Mesenchymal stem cell (in vitro differentiated cells and primary cell): ENCODE data around the gene HTR3E.

Experiments
- DNase-seq: peaks from one replicate; pipeline ENCODE4 v3.0.0-alpha.2; 2013
- H2AFZ ChIP-seq: one replicate; pipeline ENCODE4 v1.6.1; 2013; ENCODE audit warnings: low read depth, mild to moderate bottlenecking, control low read depth, inconsistent platforms, low read length, moderate library complexity
- H2AK5ac ChIP-seq: 2 replicates; pipeline ENCODE4 v1.6.1; 2013; ENCODE audit warnings: low read length, moderate library complexity, mild to moderate bottlenecking, inconsistent platforms; ENCODE audit not compliant: severe bottlenecking
- H2BK120ac ChIP-seq: one replicate; pipeline ENCODE4 v1.6.1; 2013; ENCODE audit warnings: low read depth, mild to moderate bottlenecking, inconsistent platforms, low read length, moderate library complexity
- H2BK12ac ChIP-seq, 2 experiments: one replicate each; pipeline ENCODE4 v1.6.1; 2013; ENCODE audit warnings: inconsistent platforms in 2 of 2, low read length in 2 of 2, mild to moderate bottlenecking in 2 of 2, moderate library complexity in 2 of 2, control low read depth in 1 of 2
- H2BK15ac ChIP-seq: one replicate; pipeline ENCODE4 v1.6.1; 2013; ENCODE audit warnings: mild to moderate bottlenecking, low read depth, inconsistent platforms; ENCODE audit not compliant: poor library complexity, severe bottlenecking
- H2BK5ac ChIP-seq: 2 replicates; pipeline ENCODE4 v1.6.1; 2013; ENCODE audit warnings: low read depth, mild to moderate bottlenecking, low read length, control low read depth, inconsistent platforms; ENCODE audit not compliant: poor library complexity, severe bottlenecking
- H3K14ac ChIP-seq, 2 experiments: one replicate each; pipeline ENCODE4 v1.6.1; 2013; ENCODE audit warnings: inconsistent platforms in 2 of 2, low read length in 2 of 2, control low read depth in 1 of 2, mild to moderate bottlenecking in 1 of 2, moderate library complexity in 1 of 2
- H3K18ac ChIP-seq, 2 experiments: one replicate each; pipeline ENCODE4 v1.6.1; 2013; ENCODE audit warnings: inconsistent platforms in 2 of 2, low read length in 2 of 2, control low read depth in 1 of 2, low read depth in 1 of 2, mild to moderate bottlenecking in 1 of 2
- H3K23ac ChIP-seq, 2 experiments: one replicate each; pipeline ENCODE4 v1.6.1; 2013; ENCODE audit warnings: inconsistent platforms in 2 of 2, low read length in 2 of 2, mild to moderate bottlenecking in 2 of 2, moderate library complexity in 2 of 2, control low read depth in 1 of 2
- H3K27ac ChIP-seq: 2 replicates; pipeline ENCODE4 v1.5.1; 2013; ENCODE audit warnings: mild to moderate bottlenecking, moderate library complexity, low read length, control low read depth, inconsistent platforms; ENCODE audit not compliant: poor library complexity, severe bottlenecking
- H3K27me3 ChIP-seq, 2 experiments: 2 replicates each; pipeline versions ENCODE4 v1.6.1 to v1.7.0; 2013; ENCODE audit warnings: low read length in 2 of 2, mild to moderate bottlenecking in 2 of 2, moderate library complexity in 2 of 2, control low read depth in 1 of 2, inconsistent platforms in 1 of 2; ENCODE audit not compliant: control insufficient read depth in 1 of 2, insufficient read depth in 1 of 2
- H3K36me3 ChIP-seq, 2 experiments: 2 replicates each; pipeline versions ENCODE4 v1.6.1 to v1.7.0; 2013; ENCODE audit warnings: low read length in 2 of 2, control low read depth in 1 of 2, inconsistent platforms in 1 of 2, low read depth in 1 of 2, mild to moderate bottlenecking in 1 of 2; ENCODE audit not compliant: insufficient read depth in 2 of 2, control insufficient read depth in 1 of 2
- H3K4ac ChIP-seq, 2 experiments: one replicate each; pipeline ENCODE4 v1.6.1; 2013; ENCODE audit warnings: inconsistent platforms in 2 of 2, low read length in 2 of 2, mild to moderate bottlenecking in 2 of 2, moderate library complexity in 2 of 2, control low read depth in 1 of 2, low read depth in 1 of 2
- H3K4me1 ChIP-seq: 2 replicates; pipeline ENCODE4 v1.6.1; 2013; ENCODE audit warnings: low read depth, low read length, control low read depth; ENCODE audit not compliant: control insufficient read depth, insufficient read depth
- H3K4me2 ChIP-seq: 2 replicates; pipeline ENCODE4 v1.6.1; 2013; ENCODE audit warnings: low read length, mild to moderate bottlenecking, inconsistent platforms; ENCODE audit not compliant: poor library complexity, severe bottlenecking
- H3K4me3 ChIP-seq, 2 experiments: 2 replicates each; pipeline versions ENCODE4 v1.5.1 to v1.7.0; 2013; ENCODE audit warnings: low read length in 2 of 2, mild to moderate bottlenecking in 2 of 2, control low read depth in 1 of 2, low read depth in 1 of 2; ENCODE audit not compliant: insufficient read depth in 1 of 2
- H3K79me1 ChIP-seq: replicated peaks from 2 replicates; pipeline ENCODE4 v1.6.1; 2013; ENCODE audit warnings: mild to moderate bottlenecking, control low read depth, low read length, inconsistent platforms; ENCODE audit not compliant: poor library complexity, severe bottlenecking
- H3K9ac ChIP-seq: 2 replicates; pipeline ENCODE4 v1.7.0; 2013; ENCODE audit warnings: mild to moderate bottlenecking, low read length, moderate library complexity
- H3K9me3 ChIP-seq: 2 replicates; pipeline ENCODE4 v1.7.0; 2013; ENCODE audit warnings: mild to moderate bottlenecking, low read length; ENCODE audit not compliant: control insufficient read depth
- H4K8ac ChIP-seq: one replicate; pipeline ENCODE4 v1.6.1; 2013; ENCODE audit warnings: inconsistent platforms, mild to moderate bottlenecking, low read length, moderate library complexity
- H4K91ac ChIP-seq: one replicate; pipeline ENCODE4 v1.6.1; 2013; ENCODE audit warnings: mild to moderate bottlenecking, low read length, inconsistent platforms
- WGBS: methylation state at CpG from one replicate; pipeline ENCODE4 v1.1.7; 2013; ENCODE audit warnings: mixed read lengths; 5-methylcytosine and 5-hydroxymethylcytosine counted together

The HTR3E gene

DNA sequence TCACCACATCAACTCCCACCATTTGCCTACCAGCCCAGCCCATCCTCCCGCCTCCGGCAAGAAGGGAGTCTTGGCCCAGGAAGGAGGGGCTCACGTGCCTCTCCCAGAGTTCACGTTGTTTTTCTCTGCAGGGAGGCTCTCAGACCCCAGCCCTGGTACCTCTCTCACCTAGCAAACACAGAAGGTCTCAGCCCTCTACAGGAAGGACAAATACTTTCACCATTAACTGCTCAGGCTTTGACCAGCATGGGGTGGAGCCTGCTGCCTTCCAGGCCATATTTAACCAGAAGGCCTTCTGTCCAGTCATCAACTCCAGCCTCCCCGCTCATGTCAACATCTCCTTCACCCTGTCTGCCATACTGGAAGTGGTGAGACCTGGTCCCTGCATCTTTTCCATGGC is 19.0 kb upstream of the HTR3E start:
- Histone ChIP-seq H2BK12ac (no peak overlapping the region), H3K9ac (no peak overlapping the region), H3K27ac (no peak overlapping the region), H3K23ac (no peak overlapping the region), H3K4me1 (peaks cover 2% of the 10 kb centered on the region), H3K27me3 (peaks cover 23 to 43% of the 10 kb centered on the region in 2 experiments), H3K18ac (no peak overlapping the region), H3K79me1 (no peaks in the 10 kb centered on the region), H2BK15ac (no peak overlapping the region), H2AFZ (no peak overlapping the region), H3K14ac (no peak overlapping the region), H3K4me3 (no peak overlapping the region), H3K4ac (no peak overlapping the region), H2BK5ac (no peak overlapping the region), H4K8ac (no peak overlapping the region), H2AK5ac (no peak overlapping the region), H4K91ac (no peak overlapping the region), H3K9me3 (peaks cover 4% of the 10 kb centered on the region), H3K36me3 (no peaks in the 10 kb centered on the region), H2BK120ac (no peak overlapping the region), H3K4me2 (no peak overlapping the region)
- 55% methylated on average over 5 of the region's 5 CpGs for WGBS
- no peak for DNase-seq

GRCh38 chr3:184078851-184079250 is 18.0 kb upstream of the HTR3E start:
- 98% methylated on average over 3 of the region's 3 CpGs for WGBS
- Histone ChIP-seq H3K9me3 (peaks cover 4% of the 10 kb centered on the region), H3K79me1 (no peaks in the 10 kb centered on the region), H3K4me3 (no peak overlapping the region), H2BK15ac (no peak overlapping the region), H3K36me3 (no peaks in the 10 kb centered on the region), H3K4me2 (no peak overlapping the region), H4K8ac (no peak overlapping the region), H3K27me3 (peaks cover 21 to 38% of the 10 kb centered on the region in 2 experiments), H3K4ac (no peak overlapping the region), H2BK5ac (no peak overlapping the region), H2AFZ (no peak overlapping the region), H3K23ac (no peak overlapping the region), H3K18ac (no peak overlapping the region), H2BK12ac (no peak overlapping the region), H3K14ac (no peak overlapping the region), H2AK5ac (no peak overlapping the region), H3K9ac (no peak overlapping the region), H3K4me1 (peaks cover 2% of the 10 kb centered on the region), H3K27ac (no peak overlapping the region), H4K91ac (no peak overlapping the region), H2BK120ac (no peak overlapping the region)
- DNase-seq = no peak

GRCh38 chr3:184081116-184081830 is 15.6 kb upstream of the HTR3E start:
- Histone ChIP-seq H3K18ac (no peak overlapping the region), H3K23ac (no peak overlapping the region), H3K36me3 (no peaks in the 10 kb centered on the region), H3K27me3 (peaks cover 20 to 30% of the 10 kb centered on the region in 2 experiments), H3K9ac (no peak overlapping the region), H2BK15ac (no peak overlapping the region), H3K4me1 (peaks cover 2% of the 10 kb centered on the region), H2AK5ac (no peak overlapping the region), H4K8ac (no peak overlapping the region), H3K4me3 (no peak overlapping the region), H3K4me2 (no peak overlapping the region), H2AFZ (no peak overlapping the region), H3K4ac (no peak overlapping the region), H2BK12ac (no peak overlapping the region), H2BK5ac (no peak overlapping the region), H3K9me3 (peaks cover 17% of the 10 kb centered on the region), H2BK120ac (no peak overlapping the region), H4K91ac (peak overlapping the region; percentile 84), H3K14ac (peak overlapping the region in 1 of 2 experiments; percentile 45), H3K79me1 (no peaks in the 10 kb centered on the region), H3K27ac (no peak overlapping the region)
- DNase-seq = no peak
- WGBS = 81% methylated on average over 16 of the region's 16 CpGs

DNA sequence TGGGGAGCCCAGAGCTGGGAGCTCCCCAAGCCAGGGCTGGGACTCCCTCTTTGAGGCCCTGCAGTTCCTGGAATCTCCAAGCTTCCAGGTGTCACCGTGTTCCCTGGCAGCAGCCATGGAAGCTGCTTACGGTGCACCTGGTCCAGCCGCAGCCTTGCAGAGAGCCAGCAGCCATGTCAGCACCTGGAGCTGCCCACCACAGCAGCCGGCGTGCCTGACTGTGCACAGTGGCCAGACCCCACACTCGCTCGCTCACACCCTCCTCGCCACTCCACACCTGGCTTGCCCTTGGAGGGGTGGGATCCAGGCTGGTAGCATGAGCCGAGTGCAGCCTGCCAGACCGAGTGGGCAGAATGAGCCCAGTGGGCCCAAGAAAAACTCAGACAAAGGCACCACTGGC is 14.8 kb upstream of the HTR3E start:
- Histone ChIP-seq H3K23ac (no peak overlapping the region), H4K91ac (peak overlapping the region; percentile 22), H3K18ac (no peak overlapping the region), H3K9me3 (peaks cover 16% of the 10 kb centered on the region), H2BK5ac (no peak overlapping the region), H2AK5ac (no peak overlapping the region), H3K27me3 (peaks cover 18 to 24% of the 10 kb centered on the region in 2 experiments), H3K9ac (no peak overlapping the region), H3K14ac (peak overlapping the region in 1 of 2 experiments; percentile 11), H3K79me1 (no peaks in the 10 kb centered on the region), H3K36me3 (no peaks in the 10 kb centered on the region), H3K4ac (peak overlapping the region in 1 of 2 experiments; percentile 15), H2BK15ac (no peak overlapping the region), H4K8ac (no peak overlapping the region), H3K4me3 (no peak overlapping the region), H2BK120ac (no peak overlapping the region), H3K4me2 (no peak overlapping the region), H2BK12ac (no peak overlapping the region), H3K4me1 (peaks cover 2% of the 10 kb centered on the region), H3K27ac (no peak overlapping the region), H2AFZ (no peak overlapping the region)
- no peak for DNase-seq
- WGBS = 86% methylated on average over 10 of the region's 10 CpGs
